Stromal cell of bone marrow (primary cell): Measurements from ENCODE around the gene PKMYT1.
A peak's percentile ranks its signal among the peaks of the same experiment; 100 is the strongest.

Experiments
- DNase-seq: peaks from one replicate; pipeline ENCODE4 v3.0.0-alpha.2; 2012; ENCODE audit warnings: low read depth

Gene PKMYT1

GRCh38 chr16:2973093-2973492 lies 7.2 kb downstream of the PKMYT1 start:
- DNase-seq = no peak

GRCh38 chr16:2971985-2972784 lies 8.1 kb downstream of the PKMYT1 start:
- DNase-seq = no peak

GRCh38 chr16:2971134-2971984 lies 8.9 kb downstream of the PKMYT1 start:
- DNase-seq = no peak

- no peak for DNase-seq
Observed at GRCh38 chr16:2970563-2970962, 9.7 kb downstream of the PKMYT1 start.

- no peak for DNase-seq
Observed at GRCh38 chr16:2969545-2970521, 10.4 kb downstream of the PKMYT1 start.

GRCh38 chr16:2968738-2969544 lies 11.3 kb downstream of the PKMYT1 start, which contains the start of gene PAQR4:
Gene PAQR4, plus strand, starts transcription at chr16:2969348. Its CDS starts 327 bp downstream, at chr16:2969675.
- peak; percentile 58 for DNase-seq

- DNase-seq = no peak
Observed at GRCh38 chr16:2968368-2968737, 11.9 kb downstream of the PKMYT1 start.

- no peak for DNase-seq
Observed at GRCh38 chr16:2967721-2968161, 12.5 kb downstream of the PKMYT1 start.

GRCh38 chr16:2967211-2967631 lies 13.0 kb downstream of the PKMYT1 start:
- DNase-seq = no peak

- DNase-seq = no peak
Observed at GRCh38 chr16:2966808-2967191, 13.4 kb downstream of the PKMYT1 start.

GRCh38 chr16:2966043-2966807 lies 14.0 kb downstream of the PKMYT1 start:
- no peak for DNase-seq

GRCh38 chr16:2964475-2965336 lies 15.5 kb downstream of the PKMYT1 start:
- DNase-seq = no peak

- no peak for DNase-seq
Observed at GRCh38 chr16:2963723-2964474, 16.3 kb downstream of the PKMYT1 start, which contains the start of gene KREMEN2. Gene KREMEN2, plus strand, starts transcription at chr16:2964275. Its CDS starts 246 bp downstream, at chr16:2964521.

- no peak for DNase-seq
Observed at GRCh38 chr16:2963074-2963722, 17.0 kb downstream of the PKMYT1 start.

- DNase-seq = no peak
Observed at GRCh38 chr16:2962334-2963073, 17.7 kb downstream of the PKMYT1 start.

- no peak for DNase-seq
Observed at GRCh38 chr16:2960183-2961010, 19.8 kb downstream of the PKMYT1 start.
